ENCODE measurements around the gene FARP1.

DNA sequence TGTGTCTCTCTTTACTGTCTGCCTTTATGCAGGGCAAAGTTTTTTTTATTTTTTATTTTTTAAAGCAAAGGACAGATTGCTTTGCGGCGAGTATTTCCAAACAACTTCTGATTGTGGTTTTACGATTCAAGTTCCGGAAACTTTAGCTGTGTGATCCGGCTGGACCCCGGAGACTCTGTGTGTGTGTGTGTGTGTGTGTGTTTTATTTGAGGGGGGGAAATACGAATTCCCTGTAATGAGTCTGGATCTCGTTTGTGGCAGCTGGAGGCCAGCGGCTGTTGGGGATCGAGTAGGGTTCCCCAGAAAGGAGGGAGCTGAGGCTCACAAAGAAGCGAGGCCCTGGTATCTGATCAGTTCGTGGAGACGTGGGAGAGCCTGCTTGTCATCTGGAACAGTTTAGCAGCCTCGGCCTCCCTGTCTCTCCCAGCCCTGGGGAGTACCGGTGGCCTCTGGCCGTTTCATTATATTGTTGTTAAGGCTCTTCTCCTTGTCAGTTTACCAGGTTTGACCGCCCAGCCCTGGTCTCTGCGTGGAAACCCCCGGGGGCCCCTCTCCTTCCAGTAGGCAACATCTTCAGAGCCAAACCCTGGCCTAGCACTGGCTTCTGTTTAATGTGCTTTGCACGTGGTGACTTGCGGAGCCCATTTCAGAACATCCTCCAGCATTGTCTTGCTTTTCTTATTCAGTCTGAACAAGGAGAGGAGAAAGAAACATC is 1.3 kb downstream of the FARP1 start:
- TF ChIP-seq, protein P1, sequence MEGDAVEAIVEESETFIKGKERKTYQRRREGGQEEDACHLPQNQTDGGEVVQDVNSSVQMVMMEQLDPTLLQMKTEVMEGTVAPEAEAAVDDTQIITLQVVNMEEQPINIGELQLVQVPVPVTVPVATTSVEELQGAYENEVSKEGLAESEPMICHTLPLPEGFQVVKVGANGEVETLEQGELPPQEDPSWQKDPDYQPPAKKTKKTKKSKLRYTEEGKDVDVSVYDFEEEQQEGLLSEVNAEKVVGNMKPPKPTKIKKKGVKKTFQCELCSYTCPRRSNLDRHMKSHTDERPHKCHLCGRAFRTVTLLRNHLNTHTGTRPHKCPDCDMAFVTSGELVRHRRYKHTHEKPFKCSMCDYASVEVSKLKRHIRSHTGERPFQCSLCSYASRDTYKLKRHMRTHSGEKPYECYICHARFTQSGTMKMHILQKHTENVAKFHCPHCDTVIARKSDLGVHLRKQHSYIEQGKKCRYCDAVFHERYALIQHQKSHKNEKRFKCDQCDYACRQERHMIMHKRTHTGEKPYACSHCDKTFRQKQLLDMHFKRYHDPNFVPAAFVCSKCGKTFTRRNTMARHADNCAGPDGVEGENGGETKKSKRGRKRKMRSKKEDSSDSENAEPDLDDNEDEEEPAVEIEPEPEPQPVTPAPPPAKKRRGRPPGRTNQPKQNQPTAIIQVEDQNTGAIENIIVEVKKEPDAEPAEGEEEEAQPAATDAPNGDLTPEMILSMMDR (IDR thresholded peaks at IDR 0.05) = no peak
- no peak for TF ChIP-seq POLR2A (IDR thresholded peaks at IDR 0.05)
